GM13977 (cell line): ENCODE data around the gene PLOD2.

Experiments used
- DNase-seq: peaks from one replicate; pipeline ENCODE4 v3.0.0; 2012; ENCODE audit warnings: low spot score
- in situ Hi-C: fragments of 300-500 bp; cut with MboI; formaldehyde crosslinking; loops from one replicate; pipeline ENCODE4 v1.12.0; 2022; ENCODE audit warnings: low sequenced_read_pairs, low pct_unique_long_range_greater_than_20kb, mixed read lengths, inconsistent platforms; ENCODE audit not compliant: unreplicated experiment
- TF ChIP-seq, protein P1 (sequence below): IDR thresholded peaks from 2 replicates; pipeline ENCODE4 v1.5.1; 2012; ENCODE audit warnings: mild to moderate bottlenecking, control low read depth; ENCODE audit not compliant: insufficient read depth; ENCODE audit errors: extremely low read depth, missing control alignments

Gene PLOD2

DNA sequence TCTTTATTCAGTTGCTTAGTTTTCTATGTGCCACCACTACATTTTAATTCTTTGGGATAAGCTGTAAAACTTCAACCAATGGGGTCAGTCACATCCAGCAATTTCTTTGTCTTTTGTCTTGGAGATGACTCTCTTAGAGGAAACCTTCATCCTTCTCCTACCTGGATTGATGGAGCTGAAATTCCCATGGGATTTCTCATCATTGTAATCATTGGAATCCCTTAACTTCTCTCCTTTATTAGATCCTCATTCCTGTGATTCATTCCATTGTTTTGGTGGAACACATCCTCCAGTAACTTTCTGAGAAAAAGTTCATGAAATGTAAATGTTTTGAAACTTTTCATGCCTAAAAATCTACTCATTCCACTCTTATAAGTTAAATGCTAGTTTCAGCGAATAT lies 9.6 kb upstream of the PLOD2 start:
- TF ChIP-seq, protein P1, sequence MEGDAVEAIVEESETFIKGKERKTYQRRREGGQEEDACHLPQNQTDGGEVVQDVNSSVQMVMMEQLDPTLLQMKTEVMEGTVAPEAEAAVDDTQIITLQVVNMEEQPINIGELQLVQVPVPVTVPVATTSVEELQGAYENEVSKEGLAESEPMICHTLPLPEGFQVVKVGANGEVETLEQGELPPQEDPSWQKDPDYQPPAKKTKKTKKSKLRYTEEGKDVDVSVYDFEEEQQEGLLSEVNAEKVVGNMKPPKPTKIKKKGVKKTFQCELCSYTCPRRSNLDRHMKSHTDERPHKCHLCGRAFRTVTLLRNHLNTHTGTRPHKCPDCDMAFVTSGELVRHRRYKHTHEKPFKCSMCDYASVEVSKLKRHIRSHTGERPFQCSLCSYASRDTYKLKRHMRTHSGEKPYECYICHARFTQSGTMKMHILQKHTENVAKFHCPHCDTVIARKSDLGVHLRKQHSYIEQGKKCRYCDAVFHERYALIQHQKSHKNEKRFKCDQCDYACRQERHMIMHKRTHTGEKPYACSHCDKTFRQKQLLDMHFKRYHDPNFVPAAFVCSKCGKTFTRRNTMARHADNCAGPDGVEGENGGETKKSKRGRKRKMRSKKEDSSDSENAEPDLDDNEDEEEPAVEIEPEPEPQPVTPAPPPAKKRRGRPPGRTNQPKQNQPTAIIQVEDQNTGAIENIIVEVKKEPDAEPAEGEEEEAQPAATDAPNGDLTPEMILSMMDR, result no peak
- DNase-seq, result no peak
- in situ Hi-C loops, result no loop called here

- TF ChIP-seq, protein P1, result no peak
- in situ Hi-C loops, result no loop called here
- DNase-seq, result no peak
Measured at GRCh38 chr3:146169891-146170290, 8.9 kb upstream of the PLOD2 start.

DNA sequence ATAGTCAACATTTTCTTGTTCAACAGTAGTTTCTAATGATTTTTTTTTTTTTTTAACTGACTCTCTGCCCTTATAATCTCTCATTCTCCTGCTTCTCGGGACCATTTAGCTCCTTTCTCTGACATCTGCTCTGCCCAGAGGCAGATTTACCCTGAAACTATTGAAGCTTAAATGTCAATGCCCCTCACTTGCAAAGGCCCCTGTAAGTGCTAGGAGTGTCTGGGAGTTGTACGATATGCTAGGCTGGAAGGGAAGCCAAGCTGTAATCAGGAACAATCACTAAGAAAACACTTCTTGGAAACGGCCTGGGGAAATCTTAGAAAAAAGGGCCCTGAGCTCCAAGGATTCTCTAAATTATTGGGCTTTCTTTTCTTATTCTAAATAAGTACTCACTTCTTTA lies 5.8 kb upstream of the PLOD2 start:
- TF ChIP-seq, protein P1, result no peak
- no peak for DNase-seq
- in situ Hi-C loops, result no loop called here

- in situ Hi-C loops, result no loop called here
- no peak for DNase-seq
- TF ChIP-seq, protein P1, result no peak
Measured at GRCh38 chr3:146166415-146166821, 5.4 kb upstream of the PLOD2 start.

DNA sequence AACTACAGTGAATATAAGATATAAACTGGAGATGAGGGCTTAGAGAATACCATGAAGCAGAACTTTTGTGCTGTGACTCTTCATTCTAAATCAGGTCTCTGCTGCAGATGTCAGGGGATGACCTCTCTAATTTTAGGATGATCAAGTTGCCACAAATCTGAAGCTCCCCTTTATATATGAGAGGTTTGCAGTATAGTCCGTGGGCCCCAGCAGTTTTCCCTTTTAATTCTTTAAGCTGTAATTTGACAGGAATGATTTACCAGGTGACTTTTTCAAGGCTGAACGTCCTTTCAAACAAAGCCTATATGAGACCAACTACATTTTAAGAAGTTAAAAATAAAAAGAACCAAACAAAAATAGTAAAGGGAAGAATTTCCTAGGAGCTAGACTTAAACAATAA lies 4.9 kb upstream of the PLOD2 start:
- no peak for DNase-seq
- in situ Hi-C loops, result no loop called here
- TF ChIP-seq, protein P1, result no peak

- TF ChIP-seq, protein P1, result no peak
- DNase-seq, result no peak
- in situ Hi-C loops, result no loop called here
Measured at GRCh38 chr3:146164971-146165769, 4.2 kb upstream of the PLOD2 start.

- TF ChIP-seq, protein P1, result no peak
- in situ Hi-C loops, result no loop called here
- no peak for DNase-seq
Measured at GRCh38 chr3:146164506-146164905, 3.5 kb upstream of the PLOD2 start.
